Immature natural killer cell (primary cell): Measurements from ENCODE around the gene GATA3. TPM values are rescaled to one million over a fixed set of nuclear protein-coding genes. Genes with fewer than 3 reads are reported as not detected.

Source experiments
- DNase-seq, 3 donors: peaks; one replicate each; pipeline ENCODE4 v3.0.0; 2022; ENCODE audit warnings: mixed read lengths in 1 of 3
- H3K27ac Mint-ChIP-seq, 6 donors: one replicate each; pipeline ENCODE4 v1.8.0; 2020; ENCODE audit warnings: mixed read lengths in 6 of 6, mild to moderate bottlenecking in 5 of 6, inconsistent platforms in 4 of 6, moderate library complexity in 3 of 6
- H3K27me3 Mint-ChIP-seq, 3 donors: one replicate each; pipeline ENCODE4 v1.8.0; 2020 to 2021; ENCODE audit warnings: low read depth in 3 of 3, mild to moderate bottlenecking in 3 of 3, mixed read lengths in 3 of 3, moderate library complexity in 3 of 3, inconsistent platforms in 1 of 3
- H3K36me3 Mint-ChIP-seq, 3 donors: one replicate each; pipeline ENCODE4 v1.8.0; 2020; ENCODE audit warnings: mixed read lengths in 3 of 3, inconsistent platforms in 2 of 3, mild to moderate bottlenecking in 2 of 3
- H3K4me1 Mint-ChIP-seq, 2 donors: one replicate each; pipeline ENCODE4 v1.8.0; 2020; ENCODE audit warnings: inconsistent platforms in 2 of 2, mild to moderate bottlenecking in 2 of 2, mixed read lengths in 2 of 2, moderate library complexity in 1 of 2
- H3K4me3 Mint-ChIP-seq, 5 donors: one replicate each; pipeline ENCODE4 v1.8.0; 2020; ENCODE audit warnings: mild to moderate bottlenecking in 5 of 5, mixed read lengths in 5 of 5, inconsistent platforms in 3 of 5, moderate library complexity in 3 of 5
- H3K9me3 Mint-ChIP-seq, 6 donors: one replicate each; pipeline ENCODE4 v1.8.0; 2020; ENCODE audit warnings: mild to moderate bottlenecking in 6 of 6, mixed read lengths in 6 of 6, inconsistent platforms in 4 of 6, moderate library complexity in 3 of 6
- polyA plus RNA-seq, 3 donors: library from polyadenylated mRNA; unstranded; fragments of 300-500 nt; fragmentation: Illumina TruSeq; gene quantifications; one replicate each; pipeline ENCODE4 v1.2.3, GENCODE V29; 2021

GATA3 gene
- polyA plus RNA-seq, 3 donors from 2014 or later, result 27.2 to 52.1 (median 36.8) TPM

DNA sequence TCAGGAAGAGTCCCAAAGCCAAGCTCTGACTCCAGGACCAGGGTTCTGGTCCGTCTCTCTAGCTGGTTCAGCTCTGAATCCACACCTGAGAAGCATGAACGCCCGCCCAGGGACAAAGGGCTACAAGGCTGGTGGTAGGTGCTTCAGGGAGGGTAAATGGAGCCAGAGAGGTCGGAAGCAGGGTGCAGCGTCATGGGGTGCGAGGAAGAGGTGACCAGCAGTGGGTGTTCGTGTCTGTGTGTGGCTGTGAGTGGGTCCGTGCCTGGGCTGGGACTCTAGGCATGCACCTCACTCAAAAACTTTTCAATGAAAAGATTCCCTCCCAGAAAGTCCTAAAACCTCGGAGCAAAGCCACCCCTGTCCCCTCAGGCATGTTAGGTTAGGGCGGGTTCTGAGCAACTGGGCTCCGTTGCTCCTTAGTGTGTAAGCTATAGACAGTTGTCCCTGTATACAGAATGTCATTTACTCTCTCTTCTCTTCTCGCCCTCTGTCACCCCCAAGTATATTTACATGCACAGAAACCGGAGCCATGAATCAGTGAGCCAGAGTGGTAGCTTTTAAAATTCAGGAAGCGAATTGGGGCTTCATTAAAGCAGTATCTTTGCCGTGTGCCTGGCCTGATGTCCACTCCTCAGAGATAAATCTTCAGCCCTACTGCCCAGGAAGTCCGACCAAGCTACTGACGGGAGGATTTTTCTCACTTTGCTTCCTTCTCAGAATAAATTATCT, 12.3 kb upstream of the GATA3 start:
- Mint-ChIP-seq H3K27ac (peak overlapping the region in 1 of 6 donors; percentile 10), H3K36me3 (no peaks in the 10 kb centered on the region), H3K4me1 (peaks cover 45 to 50% of the 10 kb centered on the region in 2 donors), H3K27me3 (peaks cover 79 to 95% (median 90%) of the 10 kb centered on the region in 3 donors), H3K9me3 (peaks cover 0 to 6% (median 0%) of the 10 kb centered on the region in 6 donors), H3K4me3 (peak overlapping the region in 1 of 5 donors; percentile 62)
- DNase-seq, result no peak

GRCh38 chr10:8042721-8043568, 11.5 kb upstream of the GATA3 start:
- Mint-ChIP-seq H3K4me1 (peaks cover 47 to 52% of the 10 kb centered on the region in 2 donors), H3K9me3 (peaks cover 0 to 5% (median 0%) of the 10 kb centered on the region in 6 donors), H3K27ac (no peak overlapping the region), H3K36me3 (no peaks in the 10 kb centered on the region), H3K27me3 (peaks cover 80 to 97% (median 93%) of the 10 kb centered on the region in 3 donors), H3K4me3 (peak overlapping the region in 1 of 5 donors; percentile 62)
- no peak for DNase-seq

GRCh38 chr10:8043569-8044306, 10.8 kb upstream of the GATA3 start:
- no peaks in the 10 kb centered on the region for H3K36me3 Mint-ChIP-seq
- H3K9me3 Mint-ChIP-seq, result peaks cover 0 to 2% (median 0%) of the 10 kb centered on the region in 6 donors
- H3K27ac Mint-ChIP-seq, result peak overlapping the region in 3 of 6 donors; percentile 6 to 47 (median 26)
- peak overlapping the region in 3 of 5 donors; percentile 22 to 79 (median 59) for H3K4me3 Mint-ChIP-seq
- no peak for DNase-seq
- H3K27me3 Mint-ChIP-seq, result peaks cover 78 to 97% (median 91%) of the 10 kb centered on the region in 3 donors
- peaks cover 46 to 59% of the 10 kb centered on the region in 2 donors for H3K4me1 Mint-ChIP-seq

DNA sequence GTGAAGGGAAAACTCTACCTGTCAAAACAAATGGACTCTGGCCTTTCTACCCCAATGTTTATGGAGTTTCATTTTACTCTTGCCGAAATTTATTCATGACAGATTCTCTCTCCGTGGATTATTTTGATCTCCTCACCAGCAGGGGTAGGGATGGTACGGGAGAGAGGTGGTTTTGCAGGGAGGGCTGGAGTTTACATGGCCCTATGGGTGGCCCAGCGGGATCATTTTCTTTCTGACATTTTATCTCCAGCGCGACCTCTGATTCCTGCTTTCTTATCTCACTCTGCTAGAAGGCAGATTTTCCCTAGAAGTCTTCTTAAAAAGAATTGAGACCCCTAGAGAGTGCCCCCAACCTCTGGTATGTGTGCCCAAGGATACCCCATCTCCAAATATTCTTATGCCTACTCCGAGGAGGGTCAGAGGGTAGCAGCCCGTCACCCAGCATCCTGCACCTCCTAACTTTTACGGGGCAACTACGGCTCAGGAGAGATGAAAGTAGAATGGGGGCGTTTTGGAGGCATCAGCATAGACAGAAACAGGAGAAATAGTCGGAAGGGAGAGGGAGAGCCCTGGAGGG, 10.1 kb upstream of the GATA3 start:
- no peak for DNase-seq
- peak overlapping the region in 1 of 6 donors; percentile 26 for H3K27ac Mint-ChIP-seq
- H3K36me3 Mint-ChIP-seq, result no peaks in the 10 kb centered on the region
- H3K4me1 Mint-ChIP-seq, result peaks cover 51 to 64% of the 10 kb centered on the region in 2 donors
- peaks cover 74 to 96% (median 90%) of the 10 kb centered on the region in 3 donors for H3K27me3 Mint-ChIP-seq
- peaks cover 0 to 2% (median 0%) of the 10 kb centered on the region in 6 donors for H3K9me3 Mint-ChIP-seq
- H3K4me3 Mint-ChIP-seq, result peak overlapping the region; percentile 42 to 79 (median 73)

DNA sequence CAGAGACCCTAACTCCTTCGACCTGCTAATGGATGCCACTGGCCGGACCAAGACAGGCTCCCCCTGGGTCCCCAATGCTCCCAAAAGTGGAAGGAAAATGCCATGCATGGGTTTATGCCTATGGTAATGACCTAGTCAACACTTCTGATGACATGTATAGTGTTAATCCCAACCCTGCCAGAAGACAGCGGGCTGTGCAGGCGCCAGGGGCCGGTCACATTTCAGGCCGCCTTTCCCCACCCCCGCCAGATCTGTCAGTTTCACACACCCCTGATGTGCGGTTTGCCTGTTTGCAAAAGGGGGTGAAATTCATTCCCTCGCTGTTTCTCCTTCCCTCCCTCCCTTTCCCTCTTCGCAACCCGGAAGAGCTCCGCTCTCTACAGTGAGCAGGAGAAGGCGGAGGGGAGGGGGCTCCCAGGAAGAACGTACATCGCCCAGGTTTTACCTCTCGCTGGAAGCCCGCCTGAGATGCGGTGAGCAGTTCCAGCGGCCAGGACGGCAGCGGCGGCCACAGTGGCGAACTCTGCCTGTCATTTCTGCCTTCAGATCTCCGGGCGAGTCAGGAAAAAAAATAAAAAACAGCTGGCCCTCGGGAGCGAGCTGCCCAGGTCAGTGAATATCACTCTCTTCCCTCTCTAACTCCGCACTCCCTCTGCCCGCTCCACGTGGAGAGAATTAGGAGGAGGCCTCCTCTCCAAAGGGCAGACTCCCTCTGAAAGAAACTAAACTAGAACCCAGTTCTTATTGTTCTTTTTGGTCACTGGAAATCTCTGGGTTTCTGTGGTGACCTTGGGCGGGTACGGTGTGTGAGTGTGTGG, 9.4 kb upstream of the GATA3 start:
- H3K36me3 Mint-ChIP-seq, result no peaks in the 10 kb centered on the region
- peaks cover 69 to 91% (median 86%) of the 10 kb centered on the region in 3 donors for H3K27me3 Mint-ChIP-seq
- peak overlapping the region; percentile 42 to 81 (median 77) for H3K4me3 Mint-ChIP-seq
- no peak for DNase-seq
- peak overlapping the region in 2 of 6 donors; percentile 10 to 55 for H3K27ac Mint-ChIP-seq
- peaks cover 53 to 64% of the 10 kb centered on the region in 2 donors for H3K4me1 Mint-ChIP-seq
- peaks cover 0 to 2% (median 0%) of the 10 kb centered on the region in 6 donors for H3K9me3 Mint-ChIP-seq

GRCh38 chr10:8045726-8046494, 8.6 kb upstream of the GATA3 start:
- Mint-ChIP-seq H3K4me1 (peaks cover 56 to 70% of the 10 kb centered on the region in 2 donors), H3K27me3 (peaks cover 64 to 88% (median 82%) of the 10 kb centered on the region in 3 donors), H3K36me3 (no peaks in the 10 kb centered on the region), H3K9me3 (peaks cover 0 to 2% (median 0%) of the 10 kb centered on the region in 6 donors), H3K4me3 (peak overlapping the region; percentile 42 to 81 (median 77)), H3K27ac (peak overlapping the region in 3 of 6 donors; percentile 12 to 55 (median 36))
- DNase-seq, result no peak

- Mint-ChIP-seq H3K27me3 (peaks cover 61 to 87% (median 75%) of the 10 kb centered on the region in 3 donors), H3K9me3 (peaks cover 0 to 2% (median 0%) of the 10 kb centered on the region in 6 donors), H3K4me3 (peak overlapping the region in 3 of 5 donors; percentile 7 to 49 (median 44)), H3K36me3 (no peaks in the 10 kb centered on the region), H3K4me1 (peaks cover 53 to 69% of the 10 kb centered on the region in 2 donors), H3K27ac (no peak overlapping the region)
- no peak for DNase-seq
These were observed 6.8 kb upstream of the GATA3 start for GRCh38 chr10:8047452-8048280.

GRCh38 chr10:8048281-8049008, 6.0 kb upstream of the GATA3 start:
- peaks cover 63 to 87% (median 75%) of the 10 kb centered on the region in 3 donors for H3K27me3 Mint-ChIP-seq
- peak overlapping the region; percentile 62 to 82 (median 72) for H3K4me3 Mint-ChIP-seq
- H3K4me1 Mint-ChIP-seq, result peaks cover 54 to 71% of the 10 kb centered on the region in 2 donors
- peak overlapping the region in 4 of 6 donors; percentile 49 to 71 (median 58) for H3K27ac Mint-ChIP-seq
- DNase-seq, result peak in 2 of 3 donors; percentile 50 to 67
- H3K36me3 Mint-ChIP-seq, result no peaks in the 10 kb centered on the region
- peaks cover 0 to 2% (median 0%) of the 10 kb centered on the region in 6 donors for H3K9me3 Mint-ChIP-seq

DNA sequence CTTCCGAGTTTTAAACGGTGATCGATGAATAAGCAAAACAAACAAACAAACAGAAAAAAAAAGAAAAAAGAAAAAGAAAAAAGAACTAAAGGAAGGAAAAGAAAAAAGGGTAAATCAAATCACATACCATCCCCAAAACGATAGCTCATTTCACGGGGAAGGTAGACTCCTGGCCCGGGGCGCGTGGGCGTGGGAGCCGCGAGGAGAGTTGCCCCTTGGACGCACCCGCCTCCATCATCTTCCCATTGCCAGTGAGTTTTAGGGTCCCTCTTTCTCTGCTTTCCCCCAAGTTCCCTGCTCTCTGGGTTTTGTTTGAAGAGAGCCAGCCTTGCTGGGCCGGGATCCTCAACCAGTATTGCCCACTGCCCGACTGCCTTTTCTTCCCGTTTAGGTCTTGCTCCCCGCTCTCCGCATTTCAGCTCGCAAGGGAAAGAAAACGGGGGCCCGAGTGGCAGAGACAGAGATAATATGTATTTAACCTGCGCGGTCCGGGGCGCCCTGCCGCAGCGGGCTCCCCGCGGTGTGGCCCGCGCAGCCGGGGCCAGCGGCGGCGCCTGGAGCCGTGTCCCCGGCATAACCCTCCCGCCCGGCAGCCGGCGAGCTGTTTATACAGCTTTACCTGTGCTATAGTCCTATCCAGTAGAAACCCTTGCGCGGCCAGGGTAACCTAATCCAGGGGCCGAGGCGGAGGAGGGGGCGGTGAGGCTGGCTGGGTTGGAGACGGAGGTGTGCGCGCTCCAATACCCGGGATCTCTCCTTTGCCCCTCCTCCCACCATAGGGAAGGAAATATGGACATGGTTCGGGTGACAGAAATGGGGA, 5.2 kb upstream of the GATA3 start:
- Mint-ChIP-seq H3K27ac (peak overlapping the region in 5 of 6 donors; percentile 49 to 78 (median 62)), H3K4me1 (peaks cover 56 to 71% of the 10 kb centered on the region in 2 donors), H3K36me3 (no peaks in the 10 kb centered on the region), H3K27me3 (peaks cover 61 to 86% (median 74%) of the 10 kb centered on the region in 3 donors), H3K4me3 (peak overlapping the region; percentile 62 to 82 (median 72)), H3K9me3 (peaks cover 0 to 2% (median 0%) of the 10 kb centered on the region in 6 donors)
- DNase-seq, result no peak
